GM10248 (cell line): ENCODE data around the gene HTRA3.

Source experiments
- CTCF ChIA-PET: fragments of 300-600 bp; sonication (Branson Sonifier 250); formaldehyde crosslinking; extraction: SDS; loops from one replicate; lab custom pipeline; 2021; ENCODE audit warnings: antibody characterized with exemption; lab: Yijun Ruan, JAX
- POLR2A ChIA-PET: fragments of 350-650 bp; sonication (Branson Sonifier 250); formaldehyde crosslinking; extraction: SDS; loops from one replicate; lab custom pipeline; 2020; ENCODE audit warnings: antibody characterized with exemption; lab: Yijun Ruan, JAX
- DNase-seq: peaks from one replicate; pipeline ENCODE4 v3.0.0; 2012; ENCODE audit errors: extremely low spot score
- CTCF ChIP-seq: IDR thresholded peaks from 2 replicates; pipeline ENCODE4 v1.5.1; 2012; ENCODE audit warnings: mild to moderate bottlenecking, low read depth; ENCODE audit errors: extremely low read depth, missing control alignments, control extremely low read depth

The HTRA3 gene

GRCh38 chr4:8250637-8251036 is 18.9 kb upstream of the HTRA3 start:
- ChIA-PET CTCF (interaction anchor here (1.0 to 2.0 kb wide), 4 partner anchors 9 to 153 kb away, joined by 4 to 8 read pairs (median 6); no protein-coding TSS in a partner anchor), POLR2A (no interaction called here)
- no peak for TF ChIP-seq CTCF

GRCh38 chr4:8251110-8251883 is 18.3 kb upstream of the HTRA3 start:
- POLR2A ChIA-PET: no interaction called here
- TF ChIP-seq CTCF: no peak
- CTCF ChIA-PET: interaction anchor here (1.7 to 2.0 kb wide), 3 partner anchors 9 to 152 kb away, joined by 5 to 8 read pairs (median 6); no protein-coding TSS in a partner anchor
- DNase-seq: no peak

More at GRCh38 chr4:8250637-8251036, 18.9 kb upstream of the HTRA3 start:
- DNase-seq: no peak

GRCh38 chr4:8252301-8253173 is 17.0 kb upstream of the HTRA3 start:
- ChIA-PET POLR2A (no interaction called here), CTCF (interaction anchor here (1.1 kb wide), 2 partner anchors 10 to 24 kb away, joined by 4 read pairs; no protein-coding TSS in a partner anchor)
- no peak for TF ChIP-seq CTCF
- DNase-seq: no peak

- ChIA-PET CTCF (interaction anchor here (1.1 kb wide), 2 partner anchors 12 to 25 kb away, joined by 4 read pairs; no protein-coding TSS in a partner anchor), POLR2A (no interaction called here)
- TF ChIP-seq CTCF: no peak
- DNase-seq: no peak
These were observed 15.5 kb upstream of the HTRA3 start for GRCh38 chr4:8254076-8254475.

DNA sequence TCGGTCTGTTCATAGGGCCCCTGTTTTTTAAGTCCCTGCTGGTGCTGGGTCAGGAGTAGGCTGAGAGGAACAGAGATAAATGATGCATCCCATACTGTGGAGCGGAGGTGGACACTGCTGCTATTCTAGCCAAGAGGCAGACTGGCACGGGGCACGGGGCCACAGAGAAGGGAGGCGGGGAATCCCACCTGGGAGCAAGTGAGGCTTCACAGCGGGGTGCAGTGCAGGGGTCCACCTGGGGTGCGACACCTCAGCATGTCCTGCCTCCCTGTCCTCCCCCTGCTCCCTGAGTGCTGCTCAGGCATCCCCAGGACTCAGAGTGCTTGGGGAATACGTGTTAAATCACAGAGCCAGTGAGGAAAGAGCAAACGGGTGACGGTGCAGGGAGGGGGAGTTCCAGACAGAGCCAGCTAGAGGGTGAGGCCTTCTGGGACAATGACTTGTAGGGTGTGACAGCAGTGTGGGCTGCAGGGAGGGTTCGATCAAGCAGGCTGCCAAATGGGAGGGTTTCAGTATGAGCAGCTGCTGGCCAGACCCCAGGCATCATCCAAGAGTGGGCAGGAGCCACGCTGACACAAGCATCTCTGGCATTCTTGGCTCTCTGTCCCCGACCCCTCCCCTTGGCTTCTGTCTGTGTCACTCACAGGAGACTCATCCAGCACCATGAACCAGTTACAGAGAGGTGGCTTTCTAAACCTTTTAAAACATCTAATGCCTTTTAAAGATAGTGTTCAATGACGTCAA is 13.7 kb upstream of the HTRA3 start:
- no peak for DNase-seq
- CTCF ChIA-PET: interaction anchor here (1.1 to 4.3 kb wide), 2 partner anchors 11 to 13 kb away, joined by 3 to 15 read pairs; no protein-coding TSS in a partner anchor
- POLR2A ChIA-PET: no interaction called here
- no peak for TF ChIP-seq CTCF
